HepG2 (cell line): ENCODE measurements around the gene CCNB1IP1. TPM values are rescaled to one million over a fixed set of nuclear protein-coding genes. Genes with fewer than 3 reads are reported as not detected.
A peak's percentile ranks its signal among the peaks of the same experiment; 100 is the strongest.

ENCODE experiments used
- HNRNPL ChIP-seq: fragments of 200-400 bp; formaldehyde crosslinking; IDR thresholded peaks from 2 replicates; pipeline ENCODE4 v1.6.1; 2017; ENCODE audit warnings: mild to moderate bottlenecking, low read depth, low read length
- NKX3-1 ChIP-seq: sonication (generic); formaldehyde crosslinking; IDR thresholded peaks from 2 replicates; pipeline ENCODE4 v1.5.0; 2020; ENCODE audit warnings: missing genetic modification reagents
- THAP11 ChIP-seq: IDR thresholded peaks from 2 replicates; pipeline ENCODE4 v1.6.1; 2016; ENCODE audit warnings: missing biosample characterization, missing genetic modification reagents
- ZKSCAN1 ChIP-seq: fragments of 150-350 bp; IDR thresholded peaks from 2 replicates; pipeline ENCODE4 v1.6.1; 2014; ENCODE audit warnings: low read length
- ZNF12 ChIP-seq: sonication (generic); formaldehyde crosslinking; IDR thresholded peaks from 2 replicates; pipeline ENCODE4 v1.5.0; 2020; ENCODE audit warnings: missing genetic modification reagents
- ZNF234 ChIP-seq: sonication (generic); formaldehyde crosslinking; conservative IDR thresholded peaks from 2 replicates; pipeline ENCODE4 v1.5.1; 2020; ENCODE audit warnings: mild to moderate bottlenecking, missing genetic modification reagents
- polyA plus RNA-seq, 8 experiments: library from polyadenylated mRNA; depleted of rRNA in 3 of 8; stranded (reverse) in 7 of 8; unstranded in 1 of 8; fragments of >200 nt; fragmentation: Illumina TruSeq in 4 of 8; extraction: Trizol in 4 of 8; gene quantifications; 2 replicates each; pipeline versions ENCODE4 v1.2.1 to v1.2.3, GENCODE V29; 2011 to 2016; ENCODE audit warnings: low read depth in 4 of 8, missing spikeins in 1 of 8, mixed read lengths in 1 of 8; ENCODE audit not compliant: insufficient read depth in 1 of 8
- total RNA-seq, 5 experiments: library from RNA; depleted of rRNA; stranded (reverse); fragments of >200 nt; fragmentation: Illumina TruSeq; extraction: Trizol; gene quantifications; 2 replicates each; pipeline ENCODE4 v1.2.3, GENCODE V29; 2016; ENCODE audit warnings: low read depth in 1 of 5
- TF ChIP-seq, protein P1 (sequence below): sonication (generic); formaldehyde crosslinking; IDR thresholded peaks from 2 replicates; pipeline ENCODE4 v1.4.0; 2020; ENCODE audit warnings: missing genetic modification reagents, borderline replicate concordance
- TF ChIP-seq, protein P2 (sequence below): sonication (generic); formaldehyde crosslinking; IDR thresholded peaks from 2 replicates; pipeline ENCODE4 v1.4.0; 2020; ENCODE audit warnings: mild to moderate bottlenecking, missing genetic modification reagents
- TF ChIP-seq, protein P3 (sequence below): sonication (generic); formaldehyde crosslinking; conservative IDR thresholded peaks from 2 replicates; pipeline ENCODE4 v1.5.0; 2020; ENCODE audit warnings: missing genetic modification reagents
- TF ChIP-seq, protein P4 (sequence below): sonication (generic); formaldehyde crosslinking; IDR thresholded peaks from 2 replicates; pipeline ENCODE4; 2020; ENCODE audit warnings: missing genetic modification reagents, mild to moderate bottlenecking, borderline replicate concordance
- TF ChIP-seq, protein P5 (sequence below): sonication (generic); formaldehyde crosslinking; IDR thresholded peaks from 2 replicates; pipeline ENCODE4 v1.8.0; 2022; ENCODE audit warnings: missing genetic modification reagents, mild to moderate bottlenecking, borderline replicate concordance

CCNB1IP1 gene
- total and polyA plus RNA-seq, 2 of the 13 experiments (the other 11 are each of a cell fraction or from before 2014, with no cell fraction given) = 98.3 to 125 TPM

DNA sequence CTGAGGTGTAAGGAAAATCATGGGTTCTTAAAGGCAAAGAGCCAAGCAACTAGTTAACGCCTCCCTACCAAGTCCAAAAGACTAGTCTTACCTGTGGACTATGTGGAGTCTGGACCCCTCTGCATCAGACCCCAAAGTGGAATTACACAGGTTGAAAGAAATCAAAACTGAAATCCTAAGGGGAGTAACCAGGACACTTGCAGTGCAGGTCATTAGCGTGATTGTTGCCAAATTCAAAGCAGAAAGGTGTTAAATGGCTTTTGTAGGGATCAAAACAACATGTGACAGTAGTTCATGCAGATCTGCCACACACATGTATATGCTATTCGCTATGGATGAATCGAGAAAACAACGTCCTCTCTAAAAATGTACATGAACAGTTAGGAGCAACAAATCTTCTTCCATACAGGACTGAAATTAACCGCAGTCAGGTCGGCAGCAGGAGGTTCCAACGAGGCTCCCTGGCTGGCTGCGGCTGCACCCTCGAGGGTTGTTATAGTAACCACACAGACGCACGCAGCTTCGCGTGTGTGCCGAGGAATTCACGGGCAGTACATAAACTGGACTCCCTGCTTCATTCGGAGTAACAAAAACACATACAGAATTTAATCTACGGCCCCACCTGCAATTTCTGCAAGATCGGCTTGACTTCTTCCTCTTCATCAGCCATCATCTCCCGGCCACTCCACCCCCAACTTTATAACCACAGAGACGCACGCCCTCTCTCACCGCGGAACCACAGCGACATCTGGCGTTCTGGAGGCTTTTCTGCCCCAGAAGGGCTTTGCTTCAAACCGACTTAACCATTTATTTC, 27.6 kb downstream of the CCNB1IP1 start, which contains the start of gene TTC5 (continued):
- TF ChIP-seq, protein P1, sequence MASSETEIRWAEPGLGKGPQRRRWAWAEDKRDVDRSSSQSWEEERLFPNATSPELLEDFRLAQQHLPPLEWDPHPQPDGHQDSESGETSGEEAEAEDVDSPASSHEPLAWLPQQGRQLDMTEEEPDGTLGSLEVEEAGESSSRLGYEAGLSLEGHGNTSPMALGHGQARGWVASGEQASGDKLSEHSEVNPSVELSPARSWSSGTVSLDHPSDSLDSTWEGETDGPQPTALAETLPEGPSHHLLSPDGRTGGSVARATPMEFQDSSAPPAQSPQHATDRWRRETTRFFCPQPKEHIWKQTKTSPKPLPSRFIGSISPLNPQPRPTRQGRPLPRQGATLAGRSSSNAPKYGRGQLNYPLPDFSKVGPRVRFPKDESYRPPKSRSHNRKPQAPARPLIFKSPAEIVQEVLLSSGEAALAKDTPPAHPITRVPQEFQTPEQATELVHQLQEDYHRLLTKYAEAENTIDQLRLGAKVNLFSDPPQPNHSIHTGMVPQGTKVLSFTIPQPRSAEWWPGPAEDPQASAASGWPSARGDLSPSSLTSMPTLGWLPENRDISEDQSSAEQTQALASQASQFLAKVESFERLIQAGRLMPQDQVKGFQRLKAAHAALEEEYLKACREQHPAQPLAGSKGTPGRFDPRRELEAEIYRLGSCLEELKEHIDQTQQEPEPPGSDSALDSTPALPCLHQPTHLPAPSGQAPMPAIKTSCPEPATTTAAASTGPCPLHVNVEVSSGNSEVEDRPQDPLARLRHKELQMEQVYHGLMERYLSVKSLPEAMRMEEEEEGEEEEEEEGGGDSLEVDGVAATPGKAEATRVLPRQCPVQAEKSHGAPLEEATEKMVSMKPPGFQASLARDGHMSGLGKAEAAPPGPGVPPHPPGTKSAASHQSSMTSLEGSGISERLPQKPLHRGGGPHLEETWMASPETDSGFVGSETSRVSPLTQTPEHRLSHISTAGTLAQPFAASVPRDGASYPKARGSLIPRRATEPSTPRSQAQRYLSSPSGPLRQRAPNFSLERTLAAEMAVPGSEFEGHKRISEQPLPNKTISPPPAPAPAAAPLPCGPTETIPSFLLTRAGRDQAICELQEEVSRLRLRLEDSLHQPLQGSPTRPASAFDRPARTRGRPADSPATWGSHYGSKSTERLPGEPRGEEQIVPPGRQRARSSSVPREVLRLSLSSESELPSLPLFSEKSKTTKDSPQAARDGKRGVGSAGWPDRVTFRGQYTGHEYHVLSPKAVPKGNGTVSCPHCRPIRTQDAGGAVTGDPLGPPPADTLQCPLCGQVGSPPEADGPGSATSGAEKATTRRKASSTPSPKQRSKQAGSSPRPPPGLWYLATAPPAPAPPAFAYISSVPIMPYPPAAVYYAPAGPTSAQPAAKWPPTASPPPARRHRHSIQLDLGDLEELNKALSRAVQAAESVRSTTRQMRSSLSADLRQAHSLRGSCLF = no peak
- TF ChIP-seq HNRNPL = no peak
- TF ChIP-seq, protein P2, sequence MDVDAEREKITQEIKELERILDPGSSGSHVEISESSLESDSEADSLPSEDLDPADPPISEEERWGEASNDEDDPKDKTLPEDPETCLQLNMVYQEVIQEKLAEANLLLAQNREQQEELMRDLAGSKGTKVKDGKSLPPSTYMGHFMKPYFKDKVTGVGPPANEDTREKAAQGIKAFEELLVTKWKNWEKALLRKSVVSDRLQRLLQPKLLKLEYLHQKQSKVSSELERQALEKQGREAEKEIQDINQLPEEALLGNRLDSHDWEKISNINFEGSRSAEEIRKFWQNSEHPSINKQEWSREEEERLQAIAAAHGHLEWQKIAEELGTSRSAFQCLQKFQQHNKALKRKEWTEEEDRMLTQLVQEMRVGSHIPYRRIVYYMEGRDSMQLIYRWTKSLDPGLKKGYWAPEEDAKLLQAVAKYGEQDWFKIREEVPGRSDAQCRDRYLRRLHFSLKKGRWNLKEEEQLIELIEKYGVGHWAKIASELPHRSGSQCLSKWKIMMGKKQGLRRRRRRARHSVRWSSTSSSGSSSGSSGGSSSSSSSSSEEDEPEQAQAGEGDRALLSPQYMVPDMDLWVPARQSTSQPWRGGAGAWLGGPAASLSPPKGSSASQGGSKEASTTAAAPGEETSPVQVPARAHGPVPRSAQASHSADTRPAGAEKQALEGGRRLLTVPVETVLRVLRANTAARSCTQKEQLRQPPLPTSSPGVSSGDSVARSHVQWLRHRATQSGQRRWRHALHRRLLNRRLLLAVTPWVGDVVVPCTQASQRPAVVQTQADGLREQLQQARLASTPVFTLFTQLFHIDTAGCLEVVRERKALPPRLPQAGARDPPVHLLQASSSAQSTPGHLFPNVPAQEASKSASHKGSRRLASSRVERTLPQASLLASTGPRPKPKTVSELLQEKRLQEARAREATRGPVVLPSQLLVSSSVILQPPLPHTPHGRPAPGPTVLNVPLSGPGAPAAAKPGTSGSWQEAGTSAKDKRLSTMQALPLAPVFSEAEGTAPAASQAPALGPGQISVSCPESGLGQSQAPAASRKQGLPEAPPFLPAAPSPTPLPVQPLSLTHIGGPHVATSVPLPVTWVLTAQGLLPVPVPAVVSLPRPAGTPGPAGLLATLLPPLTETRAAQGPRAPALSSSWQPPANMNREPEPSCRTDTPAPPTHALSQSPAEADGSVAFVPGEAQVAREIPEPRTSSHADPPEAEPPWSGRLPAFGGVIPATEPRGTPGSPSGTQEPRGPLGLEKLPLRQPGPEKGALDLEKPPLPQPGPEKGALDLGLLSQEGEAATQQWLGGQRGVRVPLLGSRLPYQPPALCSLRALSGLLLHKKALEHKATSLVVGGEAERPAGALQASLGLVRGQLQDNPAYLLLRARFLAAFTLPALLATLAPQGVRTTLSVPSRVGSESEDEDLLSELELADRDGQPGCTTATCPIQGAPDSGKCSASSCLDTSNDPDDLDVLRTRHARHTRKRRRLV = peak; percentile 78; the same call in 1 of the 2 replicates
- peak; percentile 86 for TF ChIP-seq THAP11 (CRISPR knock-in tag)
- TF ChIP-seq ZNF12 = 0 out of 2 replicates have a peak, but pooled peaks have one; percentile 49
- no peak for TF ChIP-seq ZKSCAN1
- TF ChIP-seq NKX3-1 (CRISPR knock-in tag) = 0 out of 2 replicates have a peak, but pooled peaks have one; percentile 34
- TF ChIP-seq, protein P3, sequence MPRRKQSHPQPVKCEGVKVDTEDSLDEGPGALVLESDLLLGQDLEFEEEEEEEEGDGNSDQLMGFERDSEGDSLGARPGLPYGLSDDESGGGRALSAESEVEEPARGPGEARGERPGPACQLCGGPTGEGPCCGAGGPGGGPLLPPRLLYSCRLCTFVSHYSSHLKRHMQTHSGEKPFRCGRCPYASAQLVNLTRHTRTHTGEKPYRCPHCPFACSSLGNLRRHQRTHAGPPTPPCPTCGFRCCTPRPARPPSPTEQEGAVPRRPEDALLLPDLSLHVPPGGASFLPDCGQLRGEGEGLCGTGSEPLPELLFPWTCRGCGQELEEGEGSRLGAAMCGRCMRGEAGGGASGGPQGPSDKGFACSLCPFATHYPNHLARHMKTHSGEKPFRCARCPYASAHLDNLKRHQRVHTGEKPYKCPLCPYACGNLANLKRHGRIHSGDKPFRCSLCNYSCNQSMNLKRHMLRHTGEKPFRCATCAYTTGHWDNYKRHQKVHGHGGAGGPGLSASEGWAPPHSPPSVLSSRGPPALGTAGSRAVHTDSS (CRISPR knock-in tag) = 0 out of 2 replicates have a peak, but pooled peaks have one; percentile 33
- TF ChIP-seq ZNF234 (CRISPR knock-in tag) = no peak
- TF ChIP-seq, protein P4, sequence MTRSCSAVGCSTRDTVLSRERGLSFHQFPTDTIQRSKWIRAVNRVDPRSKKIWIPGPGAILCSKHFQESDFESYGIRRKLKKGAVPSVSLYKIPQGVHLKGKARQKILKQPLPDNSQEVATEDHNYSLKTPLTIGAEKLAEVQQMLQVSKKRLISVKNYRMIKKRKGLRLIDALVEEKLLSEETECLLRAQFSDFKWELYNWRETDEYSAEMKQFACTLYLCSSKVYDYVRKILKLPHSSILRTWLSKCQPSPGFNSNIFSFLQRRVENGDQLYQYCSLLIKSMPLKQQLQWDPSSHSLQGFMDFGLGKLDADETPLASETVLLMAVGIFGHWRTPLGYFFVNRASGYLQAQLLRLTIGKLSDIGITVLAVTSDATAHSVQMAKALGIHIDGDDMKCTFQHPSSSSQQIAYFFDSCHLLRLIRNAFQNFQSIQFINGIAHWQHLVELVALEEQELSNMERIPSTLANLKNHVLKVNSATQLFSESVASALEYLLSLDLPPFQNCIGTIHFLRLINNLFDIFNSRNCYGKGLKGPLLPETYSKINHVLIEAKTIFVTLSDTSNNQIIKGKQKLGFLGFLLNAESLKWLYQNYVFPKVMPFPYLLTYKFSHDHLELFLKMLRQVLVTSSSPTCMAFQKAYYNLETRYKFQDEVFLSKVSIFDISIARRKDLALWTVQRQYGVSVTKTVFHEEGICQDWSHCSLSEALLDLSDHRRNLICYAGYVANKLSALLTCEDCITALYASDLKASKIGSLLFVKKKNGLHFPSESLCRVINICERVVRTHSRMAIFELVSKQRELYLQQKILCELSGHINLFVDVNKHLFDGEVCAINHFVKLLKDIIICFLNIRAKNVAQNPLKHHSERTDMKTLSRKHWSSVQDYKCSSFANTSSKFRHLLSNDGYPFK (CRISPR knock-in tag) = peak; percentile 61; the same call in 1 of the 2 replicates
- TF ChIP-seq, protein P5, sequence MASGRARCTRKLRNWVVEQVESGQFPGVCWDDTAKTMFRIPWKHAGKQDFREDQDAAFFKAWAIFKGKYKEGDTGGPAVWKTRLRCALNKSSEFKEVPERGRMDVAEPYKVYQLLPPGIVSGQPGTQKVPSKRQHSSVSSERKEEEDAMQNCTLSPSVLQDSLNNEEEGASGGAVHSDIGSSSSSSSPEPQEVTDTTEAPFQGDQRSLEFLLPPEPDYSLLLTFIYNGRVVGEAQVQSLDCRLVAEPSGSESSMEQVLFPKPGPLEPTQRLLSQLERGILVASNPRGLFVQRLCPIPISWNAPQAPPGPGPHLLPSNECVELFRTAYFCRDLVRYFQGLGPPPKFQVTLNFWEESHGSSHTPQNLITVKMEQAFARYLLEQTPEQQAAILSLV (CRISPR knock-in tag) = peak; percentile 60; the same call in 1 of the 2 replicates
